HepG2 (cell line): ENCODE data around the gene ARHGAP21. TPM values are rescaled to one million over a fixed set of nuclear protein-coding genes. Genes with fewer than 3 reads are reported as not detected.

Source experiments
- AKNA ChIP-seq: sonication (generic); formaldehyde crosslinking; IDR thresholded peaks from 2 replicates; pipeline ENCODE4 v1.4.0; 2020; ENCODE audit warnings: missing genetic modification reagents, borderline replicate concordance
- ARID2 ChIP-seq: sonication (generic); formaldehyde crosslinking; IDR thresholded peaks from 2 replicates; pipeline ENCODE4 v1.8.1; 2022; ENCODE audit warnings: mild to moderate bottlenecking, missing genetic modification reagents, borderline replicate concordance
- BCL6 ChIP-seq: IDR thresholded peaks from 2 replicates; pipeline ENCODE4 v1.6.1; 2016; ENCODE audit warnings: missing genetic modification reagents, missing compliant biosample characterization
- CEBPG ChIP-seq: IDR thresholded peaks from 2 replicates; pipeline ENCODE4 v1.6.1; 2016
- E2F1 ChIP-seq: sonication (generic); formaldehyde crosslinking; IDR thresholded peaks from 2 replicates; pipeline ENCODE4 v1.5.0; 2020; ENCODE audit warnings: missing genetic modification reagents
- ESRRA ChIP-seq: sonication (generic); formaldehyde crosslinking; IDR thresholded peaks from 2 replicates; pipeline ENCODE4 v1.5.1; 2020; ENCODE audit warnings: mild to moderate bottlenecking, low read depth, missing genetic modification reagents
- FOXP1 ChIP-seq, 2 experiments: fragments of 450-650 bp in 1 of 2; IDR thresholded peaks; 2 replicates each; pipeline ENCODE4 v1.6.1; 2017 to 2018; ENCODE audit warnings: antibody characterized with exemption in 1 of 2
- JARID2 ChIP-seq: sonication (generic); formaldehyde crosslinking; IDR thresholded peaks from 2 replicates; pipeline ENCODE4 v1.8.1; 2023; ENCODE audit warnings: missing genetic modification reagents, inconsistent platforms; ENCODE audit not compliant: insufficient replicate concordance
- KDM2A ChIP-seq: sonication (generic); formaldehyde crosslinking; IDR thresholded peaks from 2 replicates; pipeline ENCODE4 v1.4.0; 2020; ENCODE audit warnings: low read depth, missing genetic modification reagents, borderline replicate concordance
- MED8 ChIP-seq: sonication (generic); formaldehyde crosslinking; IDR thresholded peaks from 2 replicates; pipeline ENCODE4 v1.8.1; 2023; ENCODE audit warnings: mild to moderate bottlenecking, missing genetic modification reagents; ENCODE audit not compliant: insufficient replicate concordance
- SAP130 ChIP-seq: IDR thresholded peaks from 2 replicates; pipeline ENCODE4 v1.6.1; 2016; ENCODE audit warnings: low read depth
- SATB2 ChIP-seq: sonication (generic); formaldehyde crosslinking; IDR thresholded peaks from 2 replicates; pipeline ENCODE4 v1.5.0; 2020; ENCODE audit warnings: missing genetic modification reagents
- SP5 ChIP-seq: IDR thresholded peaks from 2 replicates; pipeline ENCODE4 v1.6.1; 2016; ENCODE audit warnings: low read depth, borderline replicate concordance
- ZMAT3 ChIP-seq: sonication (generic); formaldehyde crosslinking; conservative IDR thresholded peaks from 2 replicates; pipeline ENCODE4 v1.7.0; 2021; ENCODE audit warnings: missing genetic modification reagents
- ZNF337 ChIP-seq: sonication (generic); formaldehyde crosslinking; IDR thresholded peaks from 2 replicates; pipeline ENCODE4 v1.5.1; 2020; ENCODE audit warnings: missing genetic modification reagents, low read depth, mild to moderate bottlenecking, borderline replicate concordance
- ZNF451 ChIP-seq: sonication (generic); formaldehyde crosslinking; IDR thresholded peaks from 2 replicates; pipeline ENCODE4 v1.5.0; 2020; ENCODE audit warnings: mild to moderate bottlenecking, missing genetic modification reagents
- ZNF589 ChIP-seq: sonication (generic); formaldehyde crosslinking; conservative IDR thresholded peaks from 2 replicates; pipeline ENCODE4 v1.8.0; 2022; ENCODE audit warnings: mild to moderate bottlenecking, moderate library complexity, missing genetic modification reagents
- ZNF678 ChIP-seq: sonication (generic); formaldehyde crosslinking; IDR thresholded peaks from 2 replicates; pipeline ENCODE4 v1.4.0; 2020; ENCODE audit warnings: mild to moderate bottlenecking, missing genetic modification reagents
- polyA plus RNA-seq, 8 experiments: library from polyadenylated mRNA; depleted of rRNA in 3 of 8; stranded (reverse) in 7 of 8; unstranded in 1 of 8; fragments of >200 nt; fragmentation: Illumina TruSeq in 4 of 8; extraction: Trizol in 4 of 8; gene quantifications; 2 replicates each; pipeline versions ENCODE4 v1.2.1 to v1.2.3, GENCODE V29; 2011 to 2016; ENCODE audit warnings: low read depth in 4 of 8, missing spikeins in 1 of 8, mixed read lengths in 1 of 8; ENCODE audit not compliant: insufficient read depth in 1 of 8
- total RNA-seq, 5 experiments: library from RNA; depleted of rRNA; stranded (reverse); fragments of >200 nt; fragmentation: Illumina TruSeq; extraction: Trizol; gene quantifications; 2 replicates each; pipeline ENCODE4 v1.2.3, GENCODE V29; 2016; ENCODE audit warnings: low read depth in 1 of 5
- TF ChIP-seq, protein P1 (sequence below): sonication (generic); formaldehyde crosslinking; IDR thresholded peaks from 2 replicates; pipeline ENCODE4 v1.4.0; 2020; ENCODE audit warnings: mild to moderate bottlenecking, missing genetic modification reagents
- TF ChIP-seq, protein P2 (sequence below): sonication (generic); formaldehyde crosslinking; IDR thresholded peaks from 2 replicates; pipeline ENCODE4 v1.8.0; 2022; ENCODE audit warnings: mild to moderate bottlenecking, missing genetic modification reagents; ENCODE audit not compliant: insufficient replicate concordance

The ARHGAP21 gene
- total and polyA plus RNA-seq, 2 of the 13 experiments (the other 11 are each of a cell fraction or from before 2014, with no cell fraction given), result 23.9 to 26.6 TPM

DNA sequence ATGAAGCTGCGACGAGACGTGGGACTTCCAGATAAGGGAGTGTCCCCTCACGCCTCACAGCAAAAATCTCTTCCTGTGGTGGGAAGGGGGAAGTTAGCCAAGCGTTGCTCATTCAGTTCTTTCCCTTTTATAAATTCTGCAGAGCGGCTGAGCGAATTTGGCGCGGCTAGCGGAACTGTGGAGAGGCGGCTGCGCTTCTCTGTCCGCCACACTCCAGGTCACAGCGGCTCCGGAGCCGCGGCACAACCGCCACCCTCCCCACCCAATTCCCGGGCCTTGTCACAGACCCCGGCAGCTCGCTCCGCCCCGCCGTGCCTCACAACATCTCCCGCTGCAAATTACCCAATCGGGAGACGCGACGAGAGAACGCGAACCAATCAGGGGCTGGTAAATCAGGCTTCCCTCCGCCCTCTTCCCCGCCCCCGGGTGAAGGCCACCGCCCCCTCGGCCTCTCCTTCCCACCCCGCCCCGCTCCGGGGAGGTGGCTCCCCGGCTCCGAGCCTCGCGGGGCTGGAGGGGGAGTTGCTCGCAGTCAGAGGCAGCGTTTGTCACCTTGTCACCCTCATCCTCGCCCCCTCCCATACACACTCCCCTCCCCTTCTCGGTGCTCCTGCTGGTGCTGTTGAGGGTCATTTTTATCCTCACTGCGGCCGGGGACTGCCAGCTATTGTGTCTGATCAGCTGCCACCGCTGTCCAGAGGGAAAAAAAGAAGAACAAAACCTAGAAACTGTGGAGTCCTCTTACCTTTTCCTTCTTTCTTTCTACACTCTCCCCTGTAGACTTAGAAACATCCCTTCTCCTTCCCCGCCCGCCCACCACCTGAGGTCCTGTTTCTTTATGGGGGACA lies 918 bp upstream of the ARHGAP21 start (continued):
- peak; percentile 31 for TF ChIP-seq CEBPG (CRISPR knock-in tag)
- no peak for TF ChIP-seq FOXP1 (IDR thresholded peaks at IDR 0.05)
- no peak for TF ChIP-seq FOXP1 (CRISPR knock-in tag; IDR thresholded peaks at IDR 0.05)
- TF ChIP-seq ZMAT3 (CRISPR knock-in tag), result no peak
- TF ChIP-seq SATB2, result no peak
- TF ChIP-seq ZNF337 (CRISPR knock-in tag), result no peak
- TF ChIP-seq ARID2 (CRISPR knock-in tag), result no peak
- TF ChIP-seq, protein P1, sequence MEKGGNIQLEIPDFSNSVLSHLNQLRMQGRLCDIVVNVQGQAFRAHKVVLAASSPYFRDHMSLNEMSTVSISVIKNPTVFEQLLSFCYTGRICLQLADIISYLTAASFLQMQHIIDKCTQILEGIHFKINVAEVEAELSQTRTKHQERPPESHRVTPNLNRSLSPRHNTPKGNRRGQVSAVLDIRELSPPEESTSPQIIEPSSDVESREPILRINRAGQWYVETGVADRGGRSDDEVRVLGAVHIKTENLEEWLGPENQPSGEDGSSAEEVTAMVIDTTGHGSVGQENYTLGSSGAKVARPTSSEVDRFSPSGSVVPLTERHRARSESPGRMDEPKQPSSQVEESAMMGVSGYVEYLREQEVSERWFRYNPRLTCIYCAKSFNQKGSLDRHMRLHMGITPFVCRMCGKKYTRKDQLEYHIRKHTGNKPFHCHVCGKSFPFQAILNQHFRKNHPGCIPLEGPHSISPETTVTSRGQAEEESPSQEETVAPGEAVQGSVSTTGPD, result no peak
- 0 out of 2 replicates have a peak, but pooled peaks have one; percentile 26 for TF ChIP-seq ZNF589 (CRISPR knock-in tag)
- TF ChIP-seq MED8 (CRISPR knock-in tag), result no peak
- peak; percentile 84; the same call in 1 of the 2 replicates for TF ChIP-seq SP5 (CRISPR knock-in tag)
- TF ChIP-seq KDM2A (CRISPR knock-in tag), result peak; percentile 81; the same call in 1 of the 2 replicates
- no peak for TF ChIP-seq ZNF451 (CRISPR knock-in tag)
- TF ChIP-seq, protein P2, sequence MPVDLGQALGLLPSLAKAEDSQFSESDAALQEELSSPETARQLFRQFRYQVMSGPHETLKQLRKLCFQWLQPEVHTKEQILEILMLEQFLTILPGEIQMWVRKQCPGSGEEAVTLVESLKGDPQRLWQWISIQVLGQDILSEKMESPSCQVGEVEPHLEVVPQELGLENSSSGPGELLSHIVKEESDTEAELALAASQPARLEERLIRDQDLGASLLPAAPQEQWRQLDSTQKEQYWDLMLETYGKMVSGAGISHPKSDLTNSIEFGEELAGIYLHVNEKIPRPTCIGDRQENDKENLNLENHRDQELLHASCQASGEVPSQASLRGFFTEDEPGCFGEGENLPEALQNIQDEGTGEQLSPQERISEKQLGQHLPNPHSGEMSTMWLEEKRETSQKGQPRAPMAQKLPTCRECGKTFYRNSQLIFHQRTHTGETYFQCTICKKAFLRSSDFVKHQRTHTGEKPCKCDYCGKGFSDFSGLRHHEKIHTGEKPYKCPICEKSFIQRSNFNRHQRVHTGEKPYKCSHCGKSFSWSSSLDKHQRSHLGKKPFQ, result no peak
- peak; percentile 59; the same call in 1 of the 2 replicates for TF ChIP-seq ZNF678 (CRISPR knock-in tag)
- peak; percentile 11; the same call in 1 of the 2 replicates for TF ChIP-seq BCL6 (CRISPR knock-in tag)
- TF ChIP-seq E2F1 (CRISPR knock-in tag), result no peak; the same call in 1 of the 2 replicates
- peak; percentile 86 for TF ChIP-seq SAP130 (CRISPR knock-in tag)
- TF ChIP-seq AKNA (CRISPR knock-in tag), result no peak
- TF ChIP-seq ESRRA (CRISPR knock-in tag), result no peak
- TF ChIP-seq JARID2, result no peak
